Hepatocyte (in vitro differentiated cells): ENCODE data around the gene ZMYND8. TPM values are rescaled to one million over a fixed set of nuclear protein-coding genes. Genes with fewer than 3 reads are reported as not detected.

Experiments used
- DNase-seq: peaks from one replicate; pipeline ENCODE4 v3.0.0-alpha.2; 2016; ENCODE audit warnings: low spot score
- H2AFZ ChIP-seq: fragments of 200-600 bp; sonication (generic); 2 replicates; pipeline ENCODE4 v1.6.0; 2016; ENCODE audit warnings: antibody characterized with exemption, mild to moderate bottlenecking
- H3K27ac ChIP-seq: fragments of 200-600 bp; sonication (generic); 2 replicates; pipeline ENCODE4 v1.5.1; 2016; ENCODE audit warnings: mild to moderate bottlenecking
- H3K27me3 ChIP-seq: fragments of 200-600 bp; sonication (generic); 2 replicates; pipeline ENCODE4 v1.6.1; 2016
- H3K36me3 ChIP-seq: fragments of 200-600 bp; sonication (generic); replicated peaks from 2 replicates; pipeline ENCODE4 v1.5.1; 2016; ENCODE audit warnings: low read depth; ENCODE audit not compliant: insufficient read depth
- H3K4me1 ChIP-seq: fragments of 200-600 bp; sonication (generic); 2 replicates; pipeline ENCODE4 v1.5.1; 2016; ENCODE audit warnings: mild to moderate bottlenecking, moderate library complexity; ENCODE audit not compliant: insufficient read depth
- H3K4me2 ChIP-seq: fragments of 200-600 bp; sonication (generic); 2 replicates; pipeline ENCODE4 v1.6.0; 2016
- H3K4me3 ChIP-seq: fragments of 200-600 bp; sonication (generic); 2 replicates; pipeline ENCODE4 v1.5.1; 2016; ENCODE audit warnings: mild to moderate bottlenecking
- H3K79me2 ChIP-seq: fragments of 200-600 bp; sonication (generic); 2 replicates; pipeline ENCODE4 v1.6.0; 2017; ENCODE audit warnings: mild to moderate bottlenecking
- H3K9me2 ChIP-seq: fragments of 200-600 bp; sonication (generic); replicated peaks from 2 replicates; pipeline ENCODE4 v1.6.0; 2017; ENCODE audit warnings: mild to moderate bottlenecking; ENCODE audit not compliant: insufficient read depth
- H3K9me3 ChIP-seq: fragments of 200-600 bp; sonication (generic); 2 replicates; pipeline ENCODE4 v1.5.1; 2016; ENCODE audit warnings: low read depth, mild to moderate bottlenecking
- H4K20me1 ChIP-seq: fragments of 200-600 bp; sonication (generic); 2 replicates; pipeline ENCODE4 v1.6.0; 2016; ENCODE audit warnings: mild to moderate bottlenecking; ENCODE audit not compliant: insufficient read depth, poor library complexity, severe bottlenecking
- CTCF ChIP-seq: fragments of 200-600 bp; sonication (generic); IDR thresholded peaks from 2 replicates; pipeline ENCODE4 v1.5.1; 2016; ENCODE audit warnings: antibody characterized with exemption, mild to moderate bottlenecking; ENCODE audit not compliant: poor library complexity
- EZH2 ChIP-seq: fragments of 200-600 bp; sonication (generic); IDR thresholded peaks from 2 replicates; pipeline ENCODE4 v1.6.1; 2016; ENCODE audit warnings: antibody characterized with exemption, mild to moderate bottlenecking, borderline replicate concordance
- EZH2phosphoT487 ChIP-seq: fragments of 200-600 bp; sonication (generic); IDR thresholded peaks from one replicate; pipeline ENCODE4 v1.6.1; 2018; ENCODE audit warnings: antibody characterized with exemption, mild to moderate bottlenecking, low read depth, moderate library complexity; ENCODE audit not compliant: unreplicated experiment, severe bottlenecking
- WGBS: methylation state at CpG from one replicate; pipeline ENCODE4 v1.1.6; 2016; ENCODE audit warnings: low lambda C conversion rate; ENCODE audit errors: missing lambda C conversion rate; 5-methylcytosine and 5-hydroxymethylcytosine counted together
- polyA plus RNA-seq: library from polyadenylated mRNA; unstranded; fragments of >200 nt; fragmentation: Nextera tagmentation; extraction: Ambion mirVana; gene quantifications from 2 replicates; pipeline ENCODE4 v1.2.1, GENCODE V29; 2016
- total RNA-seq: library from RNA; depleted of rRNA; stranded (reverse); fragments of >200 nt; gene quantifications from 2 replicates; pipeline ENCODE4 v1.2.3, GENCODE V29; 2014

ZMYND8 gene
- total and polyA plus RNA-seq, 2 experiments from 2014 or later: 30.3 to 34.3 TPM

- Histone ChIP-seq H3K79me2 (peaks cover 98% of the 10 kb centered on the region), H3K4me3 (no peak overlapping the region), H4K20me1 (no peaks in the 10 kb centered on the region), H3K4me1 (peaks cover 28% of the 10 kb centered on the region), H2AFZ (no peak overlapping the region), H3K9me3 (no peaks in the 10 kb centered on the region), H3K36me3 (no peaks in the 10 kb centered on the region), H3K4me2 (no peak overlapping the region), H3K27me3 (no peaks in the 10 kb centered on the region), H3K27ac (peak overlapping the region; percentile 20), H3K9me2 (no peaks in the 10 kb centered on the region)
- no peak for TF ChIP-seq EZH2phosphoT487
- TF ChIP-seq EZH2: no peak
- TF ChIP-seq CTCF: no peak
- WGBS: 89% methylated on average over 5 of the region's 5 CpGs
- DNase-seq: no peak
Measured at GRCh38 chr20:47311211-47311610, 45.3 kb downstream of the ZMYND8 start.

GRCh38 chr20:47310729-47311128 is 45.8 kb downstream of the ZMYND8 start:
- Histone ChIP-seq H3K36me3 (no peaks in the 10 kb centered on the region), H3K4me3 (no peak overlapping the region), H3K27ac (peak overlapping the region; percentile 20), H4K20me1 (no peaks in the 10 kb centered on the region), H3K4me1 (peaks cover 23% of the 10 kb centered on the region), H3K9me3 (no peaks in the 10 kb centered on the region), H3K79me2 (peaks cover 98% of the 10 kb centered on the region), H3K4me2 (no peak overlapping the region), H3K27me3 (no peaks in the 10 kb centered on the region), H2AFZ (no peak overlapping the region), H3K9me2 (no peaks in the 10 kb centered on the region)
- 86% methylated on average over 8 of the region's 8 CpGs for WGBS
- no peak for TF ChIP-seq EZH2phosphoT487
- no peak for TF ChIP-seq CTCF
- TF ChIP-seq EZH2: no peak
- DNase-seq: no peak

- DNase-seq: no peak
- no peaks in the 10 kb centered on the region for H4K20me1 ChIP-seq
- peaks cover 98% of the 10 kb centered on the region for H3K79me2 ChIP-seq
- no peaks in the 10 kb centered on the region for H3K27me3 ChIP-seq
- no peak overlapping the region for H2AFZ ChIP-seq
- H3K27ac ChIP-seq: peak overlapping the region; percentile 53
- no peaks in the 10 kb centered on the region for H3K36me3 ChIP-seq
- no peak overlapping the region for H3K4me2 ChIP-seq
- WGBS: 87% methylated on average over 11 of the region's 11 CpGs
- peaks cover 19% of the 10 kb centered on the region for H3K4me1 ChIP-seq
- TF ChIP-seq CTCF (no peak), EZH2phosphoT487 (no peak), EZH2 (no peak)
- H3K9me2 ChIP-seq: no peaks in the 10 kb centered on the region
- no peak overlapping the region for H3K4me3 ChIP-seq
- H3K9me3 ChIP-seq: no peaks in the 10 kb centered on the region
Measured at GRCh38 chr20:47309806-47310426, 46.6 kb downstream of the ZMYND8 start.
